ENCODE results near the gene SUN3.

DNA sequence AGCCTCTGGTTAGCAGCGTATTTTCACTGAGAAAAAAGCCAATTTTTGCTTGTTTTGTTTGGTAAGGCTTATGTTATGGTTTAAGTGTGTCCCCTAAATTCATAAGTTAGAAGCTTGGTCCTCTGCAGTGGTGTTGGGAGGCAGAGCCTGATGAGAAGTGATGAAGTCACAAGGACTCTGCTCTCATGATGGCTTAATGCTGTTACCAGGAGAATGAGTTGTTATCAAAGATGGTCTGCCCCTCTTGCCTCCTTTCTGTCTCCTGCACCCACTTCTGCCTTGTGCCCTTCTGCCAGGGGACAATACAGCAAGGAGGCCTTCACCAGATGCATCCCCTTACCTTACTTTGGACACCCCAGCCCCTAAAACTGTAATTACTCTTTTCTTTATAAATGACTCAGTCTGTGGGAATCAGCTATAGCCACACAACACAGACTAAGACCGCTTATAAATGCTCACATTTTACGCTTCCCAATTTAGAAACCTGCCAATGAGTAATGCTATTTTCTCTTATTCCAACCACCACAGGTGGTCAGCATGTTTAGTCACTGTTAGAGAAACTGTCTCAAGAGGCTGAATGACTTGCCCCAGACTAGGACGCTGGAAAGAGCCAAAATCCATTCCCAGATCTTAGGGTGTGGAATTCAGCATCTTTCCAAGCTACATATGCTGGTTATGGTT lies 74.5 kb downstream of the SUN3 start:
- no peak for TF ChIP-seq SOX15 (CRISPR knock-in tag; IDR thresholded peaks at IDR 0.05)
- TF ChIP-seq CTCF (IDR thresholded peaks at IDR 0.05): no peak
- no peak for TF ChIP-seq TEAD4 (CRISPR knock-in tag; IDR thresholded peaks at IDR 0.05)
